ENCODE results near the gene TLCD3B. TPM values are rescaled to one million over a fixed set of nuclear protein-coding genes. Genes with fewer than 3 reads are reported as not detected.
A peak's percentile ranks its signal among the peaks of the same experiment; 100 is the strongest.

Gene TLCD3B
- total and polyA plus RNA-seq, 9 of the 15 experiments (the other 6 are each of a cell fraction or from before 2014, with no cell fraction given) = 0.10 to 0.52 (median 0.23) TPM; not detected in 4

GRCh38 chr16:30028438-30029076 is 2.5 kb downstream of the TLCD3B start (continued):
- TF ChIP-seq AFF1 (IDR thresholded peaks at IDR 0.05; ENCODE audit: low read depth in 1 of 2, partially characterized antibody in 2 of 2) (peak in 1 of 2 experiments; percentile 78), SIRT6 (IDR thresholded peaks at IDR 0.05; ENCODE audit: low read depth, low read length) (no peak), ZNF12 (CRISPR knock-in tag; IDR thresholded peaks at IDR 0.05) (no peak), EWSR1 (IDR thresholded peaks at IDR 0.05; ENCODE audit: borderline replicate concordance, low read depth, partially characterized antibody) (no peak), HDAC2 (IDR thresholded peaks at IDR 0.05) (peak; percentile 46; the same call in 1 of the 2 replicates), ETS2 (tag; IDR thresholded peaks at IDR 0.05; ENCODE audit: borderline replicate concordance, poor library complexity, severe bottlenecking) (no peak), EHMT2 (IDR thresholded peaks at IDR 0.05) (peak; percentile 96)

Data from K562 (cell line).